Muscle layer of duodenum (tissue), 2 donors: ENCODE measurements around the gene PIAS4.

Source experiments
- H3K27ac ChIP-seq: one replicate; pipeline ENCODE4 v1.7.0; 2013; ENCODE audit warnings: mild to moderate bottlenecking, low read length
- H3K27me3 ChIP-seq: one replicate; pipeline ENCODE4 v1.7.0; 2013; ENCODE audit warnings: low read depth, mild to moderate bottlenecking, control low read depth, low read length
- H3K36me3 ChIP-seq, 2 donors: one replicate each; pipeline ENCODE4 v1.7.0; 2013; ENCODE audit warnings: low read length in 2 of 2, control low read depth in 1 of 2, mild to moderate bottlenecking in 1 of 2; ENCODE audit not compliant: insufficient read depth in 2 of 2, control insufficient read depth in 1 of 2
- H3K4me1 ChIP-seq, 2 donors: one replicate each; pipeline ENCODE4 v1.7.0; 2013; ENCODE audit warnings: low read length in 2 of 2, mild to moderate bottlenecking in 2 of 2, control low read depth in 1 of 2, moderate library complexity in 1 of 2; ENCODE audit not compliant: insufficient read depth in 2 of 2, control insufficient read depth in 1 of 2
- H3K4me3 ChIP-seq, 2 donors: one replicate each; pipeline ENCODE4 v1.7.0; 2013; ENCODE audit warnings: low read length in 2 of 2, low read depth in 1 of 2, mild to moderate bottlenecking in 1 of 2
- H3K9me3 ChIP-seq, 2 donors: one replicate each; pipeline ENCODE4 v1.7.0; 2013; ENCODE audit warnings: low read length in 2 of 2, control low read depth in 1 of 2, mild to moderate bottlenecking in 1 of 2; ENCODE audit not compliant: control insufficient read depth in 1 of 2
- donor health status: healthy.

PIAS4 gene

DNA sequence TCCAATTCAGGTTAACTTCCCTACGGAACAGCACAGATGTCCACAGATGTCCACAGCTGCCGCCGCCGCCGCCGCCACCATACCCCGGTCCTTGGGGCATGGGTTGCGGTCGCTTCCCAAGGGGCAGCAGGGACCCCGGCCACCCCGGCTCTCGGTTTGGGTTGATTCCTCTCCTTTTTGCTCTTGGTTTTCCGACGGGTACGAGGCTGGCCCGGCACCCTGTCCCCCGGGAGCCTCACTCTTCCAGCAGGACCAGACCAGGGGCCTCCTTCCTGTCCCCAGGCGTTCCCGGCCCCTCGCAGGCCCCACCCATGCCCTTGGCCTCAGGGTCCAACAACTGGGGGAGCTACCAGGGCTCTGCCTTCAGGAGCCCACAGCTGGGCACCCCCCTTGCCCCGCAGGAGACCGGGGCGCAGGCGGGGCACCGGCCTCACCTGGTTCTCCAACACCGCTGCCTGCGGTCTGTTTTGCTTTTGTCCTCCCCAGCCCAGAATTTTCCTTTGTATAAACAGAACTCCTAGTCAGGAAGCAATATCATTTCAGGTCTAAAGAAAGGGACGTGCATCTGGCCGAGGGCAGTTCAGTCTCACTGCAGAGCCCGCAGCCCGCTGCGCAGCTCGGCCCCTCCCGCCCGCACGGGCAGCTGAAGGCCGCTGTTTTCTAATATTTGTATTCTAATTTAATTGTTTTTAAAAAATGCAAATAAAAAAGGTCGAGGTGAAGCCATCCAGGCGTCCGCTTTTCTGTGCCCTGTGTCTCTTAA lies 31.3 kb downstream of the PIAS4 start:
- Histone ChIP-seq H3K4me1 (peaks cover 0 to 4% of the 10 kb centered on the region in 2 donors), H3K4me3 (no peak overlapping the region), H3K9me3 (no peaks in the 10 kb centered on the region), H3K27me3 (no peaks in the 10 kb centered on the region), H3K36me3 (peaks cover 17 to 50% of the 10 kb centered on the region in 2 donors), H3K27ac (no peak overlapping the region)

DNA sequence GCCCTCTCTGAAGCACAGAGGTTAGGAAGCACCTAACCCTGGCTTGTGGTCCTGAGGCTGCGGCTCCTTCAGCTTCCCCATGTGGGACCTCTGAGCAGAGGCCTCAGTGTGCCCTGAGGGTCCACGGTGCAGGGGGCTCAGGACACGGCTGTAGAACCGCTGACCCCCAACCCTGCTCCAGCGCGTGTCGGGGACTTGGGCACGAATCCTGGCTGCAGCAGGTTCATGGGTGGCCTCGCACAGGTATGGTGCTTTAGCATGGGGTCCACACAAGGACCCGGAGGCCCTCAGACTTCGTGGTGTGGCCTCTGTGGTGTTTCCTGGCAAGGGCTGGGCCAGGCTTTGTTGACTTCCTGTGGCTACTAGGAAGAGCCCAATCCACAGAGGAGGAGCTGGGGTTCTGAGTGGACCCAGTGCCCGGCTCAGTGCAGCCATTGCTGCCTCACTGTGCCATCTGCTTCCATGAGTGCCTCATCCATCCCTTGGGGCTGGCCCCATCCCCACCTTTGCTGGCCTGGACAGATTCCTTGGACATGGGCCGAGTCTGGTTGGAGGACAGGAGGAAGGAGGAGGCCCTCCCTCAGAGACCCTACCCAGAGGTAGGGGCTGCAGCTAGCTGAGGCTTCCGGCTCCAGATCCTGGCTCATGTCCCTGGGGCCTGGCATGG lies 34.7 kb downstream of the PIAS4 start:
- H3K9me3 ChIP-seq: no peaks in the 10 kb centered on the region
- no peaks in the 10 kb centered on the region for H3K4me1 ChIP-seq
- no peak overlapping the region for H3K27ac ChIP-seq
- peaks cover 3 to 34% of the 10 kb centered on the region in 2 donors for H3K36me3 ChIP-seq
- no peaks in the 10 kb centered on the region for H3K27me3 ChIP-seq
- H3K4me3 ChIP-seq: no peak overlapping the region

DNA sequence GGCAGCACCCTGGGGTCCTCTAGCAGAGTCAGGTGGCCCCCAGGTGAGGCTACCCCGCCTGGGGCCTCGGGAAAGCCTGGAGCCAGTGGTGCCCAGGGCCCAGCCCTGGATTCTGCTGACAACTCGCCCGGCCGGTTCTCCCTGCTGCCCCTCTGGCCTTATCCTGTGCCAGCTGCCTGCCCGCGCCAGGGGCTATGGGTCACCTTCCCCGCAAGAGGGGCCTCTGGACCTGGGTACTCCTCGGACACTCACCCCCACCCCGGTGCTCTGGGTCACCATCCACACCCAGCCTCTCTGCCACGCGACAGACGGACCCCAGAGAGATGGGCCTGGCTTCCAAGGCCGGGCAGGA lies 35.2 kb downstream of the PIAS4 start:
- peaks cover 3 to 31% of the 10 kb centered on the region in 2 donors for H3K36me3 ChIP-seq
- no peaks in the 10 kb centered on the region for H3K27me3 ChIP-seq
- H3K27ac ChIP-seq: no peak overlapping the region
- H3K9me3 ChIP-seq: no peaks in the 10 kb centered on the region
- no peaks in the 10 kb centered on the region for H3K4me1 ChIP-seq
- H3K4me3 ChIP-seq: no peak overlapping the region

DNA sequence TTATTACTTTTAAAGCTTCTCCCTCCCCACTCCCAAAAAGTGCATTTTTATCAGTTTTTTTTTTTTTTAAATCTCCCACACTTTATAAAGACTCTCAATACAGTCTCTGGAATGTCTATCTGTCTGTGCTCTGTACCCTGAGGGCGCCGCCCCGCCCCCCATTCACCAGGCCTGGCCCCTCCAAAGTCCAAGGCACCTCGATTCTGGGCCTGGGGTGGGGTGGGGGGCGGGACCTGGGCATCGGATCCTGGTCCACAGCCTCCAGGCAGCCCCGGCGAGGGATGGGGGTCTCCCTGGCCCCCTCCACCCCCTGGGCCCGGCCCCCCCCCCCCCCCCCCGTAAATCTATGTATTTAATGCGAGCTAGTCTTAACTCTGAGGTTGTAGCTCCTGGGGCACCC lies 35.9 kb downstream of the PIAS4 start:
- H3K36me3 ChIP-seq: peaks cover 3 to 32% of the 10 kb centered on the region in 2 donors
- no peak overlapping the region for H3K4me3 ChIP-seq
- H3K4me1 ChIP-seq: no peaks in the 10 kb centered on the region
- no peaks in the 10 kb centered on the region for H3K27me3 ChIP-seq
- H3K9me3 ChIP-seq: no peaks in the 10 kb centered on the region
- no peak overlapping the region for H3K27ac ChIP-seq

DNA sequence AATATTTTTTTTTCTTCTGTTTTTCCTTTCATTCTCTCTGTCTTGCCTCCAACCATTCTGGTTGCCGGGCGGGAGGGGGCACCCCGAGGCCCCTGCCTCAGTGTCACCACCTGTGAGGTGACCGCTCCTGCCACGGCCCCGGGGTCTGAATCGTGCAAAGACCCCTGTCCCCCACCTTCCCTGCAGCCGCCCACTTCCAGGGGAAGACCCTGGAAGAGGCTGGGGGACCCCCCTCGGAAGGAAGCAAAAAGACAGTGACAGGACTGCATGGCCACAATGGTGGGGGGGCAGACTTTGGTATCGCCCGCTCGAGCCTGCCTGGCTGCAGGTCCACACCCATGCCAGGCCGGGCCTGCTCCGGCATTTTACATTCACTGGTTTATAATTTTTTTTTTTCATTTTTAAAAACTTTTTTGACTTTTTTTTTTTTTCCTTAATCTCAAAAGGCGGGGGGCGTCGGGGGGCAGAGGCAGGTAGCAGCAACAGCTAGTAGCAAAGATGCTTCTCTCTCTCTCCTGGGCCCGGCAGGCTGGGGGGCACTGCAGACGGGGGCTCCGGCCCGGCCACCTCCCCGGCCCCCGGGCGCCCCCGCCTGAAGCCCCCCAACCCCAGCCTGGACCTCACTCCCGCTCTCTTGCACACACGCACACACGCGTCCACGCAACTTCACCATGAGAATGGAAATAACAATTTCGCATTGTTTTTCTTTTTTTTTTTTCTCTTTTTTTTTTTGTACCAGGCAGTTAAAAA lies 36.6 kb downstream of the PIAS4 start:
- H3K4me3 ChIP-seq: no peak overlapping the region
- H3K36me3 ChIP-seq: peaks cover 3 to 34% of the 10 kb centered on the region in 2 donors
- H3K4me1 ChIP-seq: no peaks in the 10 kb centered on the region
- H3K27me3 ChIP-seq: no peaks in the 10 kb centered on the region
- H3K27ac ChIP-seq: no peak overlapping the region
- H3K9me3 ChIP-seq: no peaks in the 10 kb centered on the region

DNA sequence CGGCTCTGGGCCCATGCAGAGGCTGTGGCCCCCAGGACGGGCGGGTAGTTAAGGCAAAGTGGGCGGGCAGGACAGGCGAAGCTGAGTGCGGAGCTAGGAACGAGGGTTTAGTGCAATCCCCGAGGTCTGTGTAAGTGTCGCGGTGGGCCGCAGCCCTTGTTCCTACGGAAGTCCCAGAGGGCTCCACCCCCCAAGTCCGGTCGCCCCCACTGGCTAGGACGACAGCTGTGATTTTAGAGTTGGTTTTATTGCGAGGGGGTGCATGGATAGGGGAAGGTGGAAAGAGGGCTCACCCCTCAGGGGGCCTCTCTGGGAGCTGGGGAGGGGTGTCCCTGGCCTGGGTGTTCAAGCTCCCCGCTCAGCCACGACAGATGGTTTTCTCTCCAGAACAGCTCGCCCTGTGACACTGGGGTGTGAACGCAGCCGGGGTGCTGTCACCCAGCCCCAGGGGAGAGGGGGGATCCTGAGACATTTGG lies 37.5 kb downstream of the PIAS4 start:
- no peaks in the 10 kb centered on the region for H3K27me3 ChIP-seq
- no peak overlapping the region for H3K27ac ChIP-seq
- no peaks in the 10 kb centered on the region for H3K9me3 ChIP-seq
- H3K4me1 ChIP-seq: no peaks in the 10 kb centered on the region
- peaks cover 8 to 34% of the 10 kb centered on the region in 2 donors for H3K36me3 ChIP-seq
- no peak overlapping the region for H3K4me3 ChIP-seq

DNA sequence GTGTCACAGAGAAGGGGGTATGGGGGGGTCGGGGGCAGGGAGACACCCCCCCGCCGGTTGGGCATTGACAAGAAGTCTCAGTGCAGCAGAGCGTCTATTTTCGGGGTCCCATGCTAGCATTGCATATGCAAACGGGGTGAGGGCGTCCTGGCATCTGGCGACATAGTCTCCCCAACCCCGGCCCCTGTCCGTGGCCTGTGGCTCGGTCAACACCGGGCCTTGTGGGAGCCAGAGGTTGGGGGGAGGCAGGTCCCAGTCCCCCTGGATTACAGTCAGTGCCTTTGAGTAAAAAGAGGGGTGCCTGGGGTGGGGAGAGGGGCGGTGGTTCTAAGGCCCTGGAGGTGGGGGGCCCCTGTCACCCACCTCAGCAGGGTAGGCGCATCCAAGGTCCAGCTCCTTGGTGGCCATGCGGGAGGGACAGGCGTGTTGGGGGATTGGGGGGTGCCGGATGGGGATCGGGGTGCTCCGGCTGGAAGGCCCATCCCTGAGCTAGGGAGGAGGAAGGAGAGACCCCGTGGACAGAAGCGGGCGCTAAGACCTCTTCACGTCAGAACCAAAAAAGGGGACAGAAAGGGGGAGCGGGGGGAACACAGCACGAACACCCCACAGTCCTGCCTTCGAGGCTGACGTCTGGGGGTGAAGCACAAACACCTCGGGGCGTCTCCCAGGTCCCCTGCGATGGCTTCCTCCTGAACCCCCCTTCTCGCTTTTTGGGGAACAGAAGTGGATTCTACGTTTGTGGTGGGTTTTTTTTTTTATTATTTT lies 38.2 kb downstream of the PIAS4 start:
- Histone ChIP-seq H3K27me3 (no peaks in the 10 kb centered on the region), H3K4me3 (no peak overlapping the region), H3K4me1 (no peaks in the 10 kb centered on the region), H3K36me3 (peaks cover 11 to 34% of the 10 kb centered on the region in 2 donors), H3K9me3 (no peaks in the 10 kb centered on the region), H3K27ac (no peak overlapping the region)

DNA sequence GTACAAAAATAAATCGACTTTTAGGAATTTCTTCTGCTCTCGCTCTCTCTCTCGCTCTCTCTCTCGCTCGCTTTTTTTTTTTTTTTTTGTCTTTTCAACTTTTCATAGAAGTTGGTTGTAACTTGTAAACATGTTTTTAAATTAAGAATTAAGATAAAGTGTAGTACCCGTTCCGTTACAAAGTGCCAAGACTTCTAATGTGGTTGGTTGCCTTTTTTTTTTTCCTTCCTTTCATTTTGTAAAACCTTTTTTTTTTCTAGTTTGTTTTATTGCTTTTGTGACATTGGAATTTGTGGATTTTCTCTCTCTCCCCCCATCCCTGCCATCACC lies 38.8 kb downstream of the PIAS4 start:
- Histone ChIP-seq H3K4me3 (no peak overlapping the region), H3K36me3 (peaks cover 11 to 35% of the 10 kb centered on the region in 2 donors), H3K4me1 (no peaks in the 10 kb centered on the region), H3K9me3 (no peaks in the 10 kb centered on the region), H3K27ac (no peak overlapping the region), H3K27me3 (no peaks in the 10 kb centered on the region)

DNA sequence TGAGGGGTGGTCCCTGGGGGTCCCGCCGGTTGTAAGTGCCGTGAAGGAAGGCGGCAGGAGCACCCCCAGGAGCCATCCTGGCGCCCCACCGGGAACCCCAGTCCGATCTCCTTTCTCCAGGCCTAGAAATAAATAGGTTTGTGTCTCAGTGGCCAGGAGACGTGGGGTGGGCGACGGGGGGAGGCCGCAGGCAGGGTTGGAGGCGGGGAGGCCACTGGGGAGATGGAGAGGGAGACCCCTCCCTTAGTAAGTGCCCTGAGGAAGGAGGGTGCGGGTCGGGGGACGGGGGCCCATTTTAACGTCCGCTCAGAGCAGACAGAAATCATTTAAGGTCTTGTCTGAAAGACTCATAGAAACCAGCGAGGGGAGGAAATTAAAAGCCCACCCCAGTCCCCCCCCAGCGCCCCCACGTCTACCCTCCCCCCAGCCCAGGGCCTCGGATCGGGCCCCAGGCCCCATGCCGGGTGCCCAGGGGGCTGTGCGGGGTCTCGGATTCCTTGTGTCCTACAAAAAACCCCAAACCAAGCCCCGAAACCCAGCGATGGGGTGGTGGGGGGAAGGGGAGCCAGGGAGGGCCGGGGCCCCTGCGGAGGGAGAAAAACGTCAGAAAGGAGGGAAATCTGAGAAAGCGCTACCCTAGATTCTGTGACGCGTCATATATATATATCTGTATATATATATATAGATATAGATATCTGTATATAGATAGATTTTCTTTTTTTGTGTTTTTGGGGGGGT lies 39.6 kb downstream of the PIAS4 start:
- H3K27ac ChIP-seq: no peak overlapping the region
- H3K27me3 ChIP-seq: no peaks in the 10 kb centered on the region
- H3K4me1 ChIP-seq: peaks cover 0 to 4% of the 10 kb centered on the region in 2 donors
- H3K4me3 ChIP-seq: no peak overlapping the region
- peaks cover 10 to 37% of the 10 kb centered on the region in 2 donors for H3K36me3 ChIP-seq
- no peaks in the 10 kb centered on the region for H3K9me3 ChIP-seq

DNA sequence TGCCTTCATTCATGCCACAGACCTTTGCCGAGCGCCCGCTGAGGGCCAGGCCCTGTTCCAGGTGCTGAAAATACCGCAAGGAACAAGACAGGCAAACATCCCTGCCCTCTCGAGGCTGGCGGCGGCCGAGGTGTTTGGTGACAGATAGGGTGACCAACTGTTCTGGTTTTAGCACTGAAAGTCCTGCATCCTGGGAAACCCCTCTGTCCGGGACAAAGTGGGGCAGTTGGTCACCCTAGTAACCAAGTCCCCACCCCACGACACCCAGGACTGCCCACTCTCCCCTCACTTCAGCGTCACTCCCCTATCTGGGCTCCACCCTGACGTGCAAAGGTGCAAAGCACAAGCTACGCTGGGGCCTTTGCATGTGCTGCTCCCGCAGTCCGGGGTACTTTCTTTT lies 41.9 kb downstream of the PIAS4 start:
- Histone ChIP-seq H3K36me3 (peaks cover 20 to 56% of the 10 kb centered on the region in 2 donors), H3K4me1 (peaks cover 8 to 21% of the 10 kb centered on the region in 2 donors), H3K27ac (no peak overlapping the region)

More for the DNA sequence above, 41.9 kb downstream of the PIAS4 start:
- no peak overlapping the region for H3K4me3 ChIP-seq
- H3K27me3 ChIP-seq: no peaks in the 10 kb centered on the region
- no peaks in the 10 kb centered on the region for H3K9me3 ChIP-seq
